ENCODE results near the gene TRIM3. TPM values are rescaled to one million over a fixed set of nuclear protein-coding genes. Genes with fewer than 3 reads are reported as not detected.

The TRIM3 gene
- total RNA-seq, 1 experiment from 2014 or later: 32.8 TPM

GRCh38 chr11:6401464-6401863 is 72.3 kb downstream of the TRIM3 start:
- DNase-seq (ENCODE audit: low spot score): no peak

- no peak for DNase-seq (ENCODE audit: low spot score)
These were observed 73.1 kb downstream of the TRIM3 start for GRCh38 chr11:6400431-6401345.

Other genes starting within 250 kb of the TRIM3 start
- 9.6 and 13.1 TPM in 2 replicates for gene FHIP1B, start 239.3 kb downstream of the TRIM3 start, total RNA-seq (2014; rRNA removed; shearing (Covaris generic))
- 0.17 TPM in 1 of 2 replicates, not detected in the other for gene CNGA4, start 234.9 kb downstream of the TRIM3 start, total RNA-seq (2014; rRNA removed; shearing (Covaris generic))
- not detected in 2 replicates for gene CCKBR, start 214.1 kb downstream of the TRIM3 start, total RNA-seq (2014; rRNA removed; shearing (Covaris generic))
- not detected in 2 replicates for gene CAVIN3, start 153.4 kb downstream of the TRIM3 start, total RNA-seq (2014; rRNA removed; shearing (Covaris generic))
- 140 and 147 TPM in 2 replicates for gene SMPD1, start 83.5 kb downstream of the TRIM3 start, total RNA-seq (2014; rRNA removed; shearing (Covaris generic))
- 58.4 and 63.3 TPM in 2 replicates for gene APBB1, start 54.8 kb downstream of the TRIM3 start, total RNA-seq (2014; rRNA removed; shearing (Covaris generic))
- 0.14 and 0.74 TPM in 2 replicates for gene HPX, start 33.0 kb downstream of the TRIM3 start, total RNA-seq (2014; rRNA removed; shearing (Covaris generic))
- gene ARFIP2, start 7.4 kb upstream of the TRIM3 start, total RNA-seq (2014; rRNA removed; shearing (Covaris generic)): 68.6 and 68.7 TPM in 2 replicates
- gene TIMM10B, start 7.6 kb upstream of the TRIM3 start, total RNA-seq (2014; rRNA removed; shearing (Covaris generic)): 32.4 and 58.1 TPM in 2 replicates
- 1.9 and 3.0 TPM in 2 replicates for gene DNHD1, start 23.3 kb upstream of the TRIM3 start, total RNA-seq (2014; rRNA removed; shearing (Covaris generic))
- gene RRP8, start 129.7 kb upstream of the TRIM3 start, total RNA-seq (2014; rRNA removed; shearing (Covaris generic)): 14.0 and 35.3 TPM in 2 replicates
- gene ILK, start 129.8 kb upstream of the TRIM3 start, total RNA-seq (2014; rRNA removed; shearing (Covaris generic)): 210 and 231 TPM in 2 replicates
- gene TAF10, start 138.3 kb upstream of the TRIM3 start, total RNA-seq (2014; rRNA removed; shearing (Covaris generic)): 53.6 and 67.5 TPM in 2 replicates
- gene TPP1, start 145.5 kb upstream of the TRIM3 start, total RNA-seq (2014; rRNA removed; shearing (Covaris generic)): 31.7 and 34.9 TPM in 2 replicates
- 2.3 and 3.8 TPM in 2 replicates for gene DCHS1, start 181.9 kb upstream of the TRIM3 start, total RNA-seq (2014; rRNA removed; shearing (Covaris generic))
- gene MRPL17, start 209.4 kb upstream of the TRIM3 start, total RNA-seq (2014; rRNA removed; shearing (Covaris generic)): 121 and 417 TPM in 2 replicates

Data from A172 (cell line).